Measurements from ENCODE around the gene CELA1. TPM values are rescaled to one million over a fixed set of nuclear protein-coding genes. Genes with fewer than 3 reads are reported as not detected.
A peak's percentile ranks its signal among the peaks of the same experiment; 100 is the strongest.
"Not testable (repeated sequence)": the region's sequence is repeated elsewhere in the genome, so short reads cannot be mapped to it uniquely, and the experiment has no call there.

Gene CELA1
- polyA plus RNA-seq, 2 of the 4 experiments (the other 2 are of a cell fraction) = not detected

- H3K9me3 ChIP-seq = no peaks in the 10 kb centered on the region
- FAIRE-seq (no peak), ATAC-seq (no peak), DNase-seq (ENCODE audit: low read depth in 1 of 2, low spot score in 1 of 2) (no peak)
- TF ChIP-seq MAX (IDR thresholded peaks at IDR 0.05) = no peak
- ChIA-PET CTCF (interaction anchor here (1.0 to 1.2 kb wide), 3 partner anchors 21 to 48 kb away, joined by 4 read pairs; no protein-coding TSS in a partner anchor), POLR2A (interaction anchor here (0.7 kb wide), 1 partner anchor 23 kb away, joined by 4 read pairs; no protein-coding TSS in a partner anchor)
- H3K4me3 ChIP-seq = no peak overlapping the region
- H3K27ac ChIP-seq = no peak overlapping the region
- no peak overlapping the region for H3K4me2 ChIP-seq
- H3K4me1 ChIP-seq = 0 out of 3 replicates have a peak, but pooled peaks cover 3% of the 10 kb centered on the region
These were observed 52.8 kb downstream of the CELA1 start for GRCh38 chr12:51293696-51294095.

- H3K4me1 ChIP-seq, H3K27ac ChIP-seq, H3K9me3 ChIP-seq, POLR2A ChIA-PET, H3K4me3 ChIP-seq, FAIRE-seq: not testable (repeated sequence)
- peak in 1 of 2 experiments; percentile 58 for DNase-seq (ENCODE audit: low read depth in 1 of 2, low spot score in 1 of 2)
- ATAC-seq = peak in 1 of 2 experiments; percentile 99; a peak in 3 of 6 replicates
- peak in 1 of 2 experiments; percentile 39; a peak in 2 of 5 replicates for TF ChIP-seq RAD21 (conservative IDR thresholded peaks at IDR 0.05 in 1 of 2, IDR thresholded peaks at IDR 0.05 in 1 of 2)
- TF ChIP-seq CTCF (IDR thresholded peaks at IDR 0.05) = 0 out of 3 replicates have a peak, but pooled peaks have one; percentile 8
- 70% methylated on average over 9 of the region's 9 CpGs for whole genome bisulfite sequencing (ENCODE audit: missing lambda C conversion rate)
- H3K4me2 ChIP-seq = 0 out of 3 replicates have a peak overlapping the region, but pooled peaks have one; percentile 8
- CTCF ChIA-PET = interaction anchor here (0.9 to 2.1 kb wide), 8 partner anchors 9 to 49 kb away, joined by 3 to 6 read pairs (median 4); no protein-coding TSS in a partner anchor
These were observed 54.6 kb downstream of the CELA1 start for GRCh38 chr12:51291603-51292513.

GRCh38 chr12:51285843-51286242 is 60.6 kb downstream of the CELA1 start:
- WGBS (ENCODE audit: missing lambda C conversion rate) = 89% methylated on average over 1 of the region's 1 CpG
- no peak for ATAC-seq
- FAIRE-seq = no peak
- POLR2A ChIA-PET = no interaction called here
- no peak overlapping the region for H3K27ac ChIP-seq
- CTCF ChIA-PET = interaction anchor here (1.2 to 1.6 kb wide), 3 partner anchors 15 to 56 kb away, joined by 3 to 9 read pairs (median 3); partner anchors contain the start of gene SMAGP
- H3K4me3 ChIP-seq = no peak overlapping the region
- DNase-seq (ENCODE audit: low read depth in 1 of 2, low spot score in 1 of 2) = no peak
- TF ChIP-seq ZNF302 (CRISPR knock-in tag; IDR thresholded peaks at IDR 0.05) = no peak
- no peak for TF ChIP-seq MAX (IDR thresholded peaks at IDR 0.05)
- TF ChIP-seq ZSCAN20 (CRISPR knock-in tag; IDR thresholded peaks at IDR 0.05) = no peak
- no peak for TF ChIP-seq NR3C1 (IDR thresholded peaks at IDR 0.05)
- no peak for TF ChIP-seq PHF8 (IDR thresholded peaks at IDR 0.05; ENCODE audit: borderline replicate concordance, low read depth)
- TF ChIP-seq HOXB13 (CRISPR knock-in tag; IDR thresholded peaks at IDR 0.05; ENCODE audit: low read depth) = no peak
- TF ChIP-seq RCOR1 (IDR thresholded peaks at IDR 0.05; ENCODE audit: low read depth, low read length) = no peak
- TF ChIP-seq HOXA7 (CRISPR knock-in tag; IDR thresholded peaks at IDR 0.05) = no peak
- TF ChIP-seq CBX2 (IDR thresholded peaks at IDR 0.05; ENCODE audit: borderline replicate concordance, low read depth) = no peak
- H3K9me3 ChIP-seq = no peaks in the 10 kb centered on the region
- H3K4me2 ChIP-seq = no peak overlapping the region
- H3K4me1 ChIP-seq = peaks cover 11% of the 10 kb centered on the region; the same call in 2 of the 3 replicates

GRCh38 chr12:51281202-51281924 is 65.1 kb downstream of the CELA1 start:
- DNase-seq (ENCODE audit: low read depth in 1 of 2, low spot score in 1 of 2) = peak in 1 of 2 experiments; percentile 16
- no peak for FAIRE-seq
- TF ChIP-seq CHD4 (IDR thresholded peaks at IDR 0.05; ENCODE audit: borderline replicate concordance) (no peak), CTCF (IDR thresholded peaks at IDR 0.05) (no peak)
- H3K4me2 ChIP-seq = peak overlapping the region; percentile 45
- H3K4me3 ChIP-seq = no peak overlapping the region
- H3K4me1 ChIP-seq = peaks cover 14% of the 10 kb centered on the region; the same call in 2 of the 3 replicates
- peak overlapping the region; percentile 26 to 65; a peak in 4 of 6 replicates for H3K27ac ChIP-seq
- 81% methylated on average over 4 of the region's 4 CpGs for WGBS (ENCODE audit: missing lambda C conversion rate)
- CTCF ChIA-PET = interaction anchor here (1.2 to 5.1 kb wide), 3 partner anchors 45 to 70 kb away, joined by 3 to 29 read pairs (median 5); no protein-coding TSS in a partner anchor
- POLR2A ChIA-PET = interaction anchor here (0.6 to 1.0 kb wide), 2 partner anchors 11 to 45 kb away, joined by 3 to 5 read pairs; partner anchors contain the start of gene SMAGP
- H3K9me3 ChIP-seq = no peaks in the 10 kb centered on the region
- peak; percentile 59 to 61 for ATAC-seq

All from A549 (cell line).